Activated T-cell treated with anti-CD3 and anti-CD28 coated beads, Interleukin-2, amount 50 U/mL, for 1 hour (primary cell): ENCODE results near the gene PRKAG2.

Experiments used
- DNase-seq: peaks from one replicate; pipeline ENCODE4 v3.0.0-alpha.2; 2020

The PRKAG2 gene

GRCh38 chr7:151740081-151740851 is 136.6 kb downstream of the PRKAG2 start:
- no peak for DNase-seq

GRCh38 chr7:151738925-151739324 is 138.0 kb downstream of the PRKAG2 start:
- DNase-seq, result no peak

- no peak for DNase-seq
Measured at GRCh38 chr7:151736403-151736909, 140.5 kb downstream of the PRKAG2 start.

- DNase-seq, result no peak
Measured at GRCh38 chr7:151735851-151736402, 141.0 kb downstream of the PRKAG2 start.

GRCh38 chr7:151735186-151735850 is 141.6 kb downstream of the PRKAG2 start:
- no peak for DNase-seq

GRCh38 chr7:151732834-151733592 is 143.9 kb downstream of the PRKAG2 start:
- no peak for DNase-seq

GRCh38 chr7:151732292-151732691 is 144.6 kb downstream of the PRKAG2 start:
- no peak for DNase-seq

GRCh38 chr7:151731022-151731441 is 145.9 kb downstream of the PRKAG2 start:
- no peak for DNase-seq

GRCh38 chr7:151730591-151730990 is 146.3 kb downstream of the PRKAG2 start:
- DNase-seq, result no peak

- DNase-seq, result no peak
Measured at GRCh38 chr7:151729521-151729921, 147.4 kb downstream of the PRKAG2 start.

GRCh38 chr7:151728746-151729145 is 148.2 kb downstream of the PRKAG2 start:
- no peak for DNase-seq

GRCh38 chr7:151728286-151728660 is 148.6 kb downstream of the PRKAG2 start:
- no peak for DNase-seq

GRCh38 chr7:151727579-151728285 is 149.2 kb downstream of the PRKAG2 start:
- no peak for DNase-seq

- DNase-seq, result no peak
Measured at GRCh38 chr7:151726652-151727578, 150.0 kb downstream of the PRKAG2 start.

- no peak for DNase-seq
Measured at GRCh38 chr7:151725844-151726651, 150.9 kb downstream of the PRKAG2 start.

GRCh38 chr7:151724920-151725584 is 151.9 kb downstream of the PRKAG2 start:
- no peak for DNase-seq

- DNase-seq, result no peak
Measured at GRCh38 chr7:151724250-151724915, 152.5 kb downstream of the PRKAG2 start.

- DNase-seq, result no peak
Measured at GRCh38 chr7:151723321-151723720, 153.6 kb downstream of the PRKAG2 start.

GRCh38 chr7:151722533-151722932 is 154.4 kb downstream of the PRKAG2 start:
- DNase-seq, result no peak
